ENCODE measurements around the gene F11R.

GRCh38 chr1:160987359-160988050, 33.4 kb downstream of the F11R start:
- no peak for TF ChIP-seq CTCF (IDR thresholded peaks at IDR 0.05)
- TF ChIP-seq POLR2A (IDR thresholded peaks at IDR 0.05): no peak
